Measurements from ENCODE around the gene COL20A1. TPM values are rescaled to one million over a fixed set of nuclear protein-coding genes. Genes with fewer than 3 reads are reported as not detected.

Gene COL20A1
- total and polyA plus RNA-seq, 2 experiments from 2014 or later, result not detected

- TF ChIP-seq EZH2phosphoT487 (IDR thresholded peaks at IDR 0.05; ENCODE audit: insufficient read depth, low read depth), result no peak
- no peak for TF ChIP-seq EZH2 (IDR thresholded peaks at IDR 0.05; ENCODE audit: insufficient read depth, poor library complexity, severe bottlenecking)
- no peaks in the 10 kb centered on the region for H3K79me2 ChIP-seq (ENCODE audit: insufficient read depth)
- no peaks in the 10 kb centered on the region for H3K9me2 ChIP-seq (ENCODE audit: insufficient read depth)
- no peaks in the 10 kb centered on the region for H3K9me3 ChIP-seq (ENCODE audit: low read depth)
- peaks cover 26% of the 10 kb centered on the region for H3K27me3 ChIP-seq (replicated peaks; ENCODE audit: insufficient read depth)
- 3 to 4% methylated on average over 19 to 21 of the region's 21 CpGs for WGBS, 2 experiments (ENCODE audit: low coverage in 1 of 2, low lambda C conversion rate in 2 of 2, missing lambda C conversion rate in 2 of 2)
- H3K9ac ChIP-seq, result no peak overlapping the region
- H3K4me2 ChIP-seq (ENCODE audit: unreplicated experiment), result no peak overlapping the region
- in situ Hi-C loops (cut with MboI), result no loop called here
- H2AFZ ChIP-seq, result no peak overlapping the region
- no peaks in the 10 kb centered on the region for H3F3A ChIP-seq (ENCODE audit: insufficient read depth)
- no peak overlapping the region for H3K27ac ChIP-seq
- no peak for DNase-seq
- no peak overlapping the region for H3K4me3 ChIP-seq
- no peaks in the 10 kb centered on the region for H4K20me1 ChIP-seq (ENCODE audit: insufficient read depth)
- no peaks in the 10 kb centered on the region for H3K36me3 ChIP-seq (ENCODE audit: low read depth)
- H3K4me1 ChIP-seq (ENCODE audit: insufficient read depth), result no peaks in the 10 kb centered on the region
Measured at GRCh38 chr20:63370618-63371187, 77.7 kb downstream of the COL20A1 start.

- Histone ChIP-seq H3K27ac (no peak overlapping the region), H4K20me1 (ENCODE audit: insufficient read depth) (no peaks in the 10 kb centered on the region), H3K36me3 (ENCODE audit: low read depth) (no peaks in the 10 kb centered on the region), H3K9ac (no peak overlapping the region), H3K9me2 (ENCODE audit: insufficient read depth) (no peaks in the 10 kb centered on the region), H3K27me3 (replicated peaks; ENCODE audit: insufficient read depth) (peaks cover 26% of the 10 kb centered on the region), H3K79me2 (ENCODE audit: insufficient read depth) (no peaks in the 10 kb centered on the region), H3K9me3 (ENCODE audit: low read depth) (no peaks in the 10 kb centered on the region), H3K4me1 (ENCODE audit: insufficient read depth) (no peaks in the 10 kb centered on the region), H3K4me3 (no peak overlapping the region), H3F3A (ENCODE audit: insufficient read depth) (no peaks in the 10 kb centered on the region), H2AFZ (no peak overlapping the region), H3K4me2 (ENCODE audit: unreplicated experiment) (no peak overlapping the region)
- in situ Hi-C loops (cut with MboI), result no loop called here
- WGBS, 2 experiments (ENCODE audit: low coverage in 1 of 2, low lambda C conversion rate in 2 of 2, missing lambda C conversion rate in 2 of 2), result 25 to 27% methylated on average over 28 of the region's 28 CpGs
- no peak for TF ChIP-seq EZH2 (IDR thresholded peaks at IDR 0.05; ENCODE audit: insufficient read depth, poor library complexity, severe bottlenecking)
- no peak for TF ChIP-seq EZH2phosphoT487 (IDR thresholded peaks at IDR 0.05; ENCODE audit: insufficient read depth, low read depth)
- DNase-seq, result no peak
Measured at GRCh38 chr20:63371291-63371865, 78.4 kb downstream of the COL20A1 start.

- Histone ChIP-seq H3K9me2 (ENCODE audit: insufficient read depth) (no peaks in the 10 kb centered on the region), H3K4me3 (no peak overlapping the region), H3K79me2 (ENCODE audit: insufficient read depth) (no peaks in the 10 kb centered on the region), H3K27me3 (replicated peaks; ENCODE audit: insufficient read depth) (peaks cover 36% of the 10 kb centered on the region), H2AFZ (no peak overlapping the region), H3K4me1 (ENCODE audit: insufficient read depth) (no peaks in the 10 kb centered on the region), H3K27ac (no peak overlapping the region), H4K20me1 (ENCODE audit: insufficient read depth) (no peaks in the 10 kb centered on the region), H3F3A (ENCODE audit: insufficient read depth) (no peaks in the 10 kb centered on the region), H3K9ac (no peak overlapping the region), H3K9me3 (ENCODE audit: low read depth) (no peaks in the 10 kb centered on the region), H3K36me3 (ENCODE audit: low read depth) (no peaks in the 10 kb centered on the region), H3K4me2 (ENCODE audit: unreplicated experiment) (no peak overlapping the region)
- WGBS, 2 experiments (ENCODE audit: low coverage in 1 of 2, low lambda C conversion rate in 2 of 2, missing lambda C conversion rate in 2 of 2), result 35% methylated on average over 33 to 34 of the region's 34 CpGs
- no peak for DNase-seq
- in situ Hi-C loops (cut with MboI), result no loop called here
- TF ChIP-seq EZH2phosphoT487 (IDR thresholded peaks at IDR 0.05; ENCODE audit: insufficient read depth, low read depth), result no peak
- no peak for TF ChIP-seq EZH2 (IDR thresholded peaks at IDR 0.05; ENCODE audit: insufficient read depth, poor library complexity, severe bottlenecking)
Measured at GRCh38 chr20:63372971-63373885, 80.2 kb downstream of the COL20A1 start.

- H3K4me2 ChIP-seq (ENCODE audit: unreplicated experiment), result no peak overlapping the region
- no peaks in the 10 kb centered on the region for H3K9me2 ChIP-seq (ENCODE audit: insufficient read depth)
- H3K36me3 ChIP-seq (ENCODE audit: low read depth), result no peaks in the 10 kb centered on the region
- no peak for DNase-seq
- no peak overlapping the region for H3K4me3 ChIP-seq
- no peaks in the 10 kb centered on the region for H4K20me1 ChIP-seq (ENCODE audit: insufficient read depth)
- no peaks in the 10 kb centered on the region for H3K79me2 ChIP-seq (ENCODE audit: insufficient read depth)
- H3K27ac ChIP-seq, result no peak overlapping the region
- in situ Hi-C loops (cut with MboI), result no loop called here
- H2AFZ ChIP-seq, result no peak overlapping the region
- no peaks in the 10 kb centered on the region for H3K9me3 ChIP-seq (ENCODE audit: low read depth)
- H3K4me1 ChIP-seq (ENCODE audit: insufficient read depth), result no peaks in the 10 kb centered on the region
- TF ChIP-seq EZH2 (IDR thresholded peaks at IDR 0.05; ENCODE audit: insufficient read depth, poor library complexity, severe bottlenecking) (no peak), EZH2phosphoT487 (IDR thresholded peaks at IDR 0.05; ENCODE audit: insufficient read depth, low read depth) (no peak)
- peaks cover 43% of the 10 kb centered on the region for H3K27me3 ChIP-seq (replicated peaks; ENCODE audit: insufficient read depth)
- no peak overlapping the region for H3K9ac ChIP-seq
- no peaks in the 10 kb centered on the region for H3F3A ChIP-seq (ENCODE audit: insufficient read depth)
- WGBS, 2 experiments (ENCODE audit: low coverage in 1 of 2, low lambda C conversion rate in 2 of 2, missing lambda C conversion rate in 2 of 2), result 68 to 71% methylated on average over 19 of the region's 19 CpGs
Measured at GRCh38 chr20:63373996-63374395, 81.0 kb downstream of the COL20A1 start.
